GM19099 (cell line): ENCODE data around the gene FRMD1.

Experiments used
- POLR2A ChIP-seq: IDR thresholded peaks from 3 replicates; pipeline ENCODE4 v1.6.1; 2011; ENCODE audit warnings: low read depth; ENCODE audit not compliant: insufficient read length; ENCODE audit errors: extremely low read depth

The FRMD1 gene

DNA sequence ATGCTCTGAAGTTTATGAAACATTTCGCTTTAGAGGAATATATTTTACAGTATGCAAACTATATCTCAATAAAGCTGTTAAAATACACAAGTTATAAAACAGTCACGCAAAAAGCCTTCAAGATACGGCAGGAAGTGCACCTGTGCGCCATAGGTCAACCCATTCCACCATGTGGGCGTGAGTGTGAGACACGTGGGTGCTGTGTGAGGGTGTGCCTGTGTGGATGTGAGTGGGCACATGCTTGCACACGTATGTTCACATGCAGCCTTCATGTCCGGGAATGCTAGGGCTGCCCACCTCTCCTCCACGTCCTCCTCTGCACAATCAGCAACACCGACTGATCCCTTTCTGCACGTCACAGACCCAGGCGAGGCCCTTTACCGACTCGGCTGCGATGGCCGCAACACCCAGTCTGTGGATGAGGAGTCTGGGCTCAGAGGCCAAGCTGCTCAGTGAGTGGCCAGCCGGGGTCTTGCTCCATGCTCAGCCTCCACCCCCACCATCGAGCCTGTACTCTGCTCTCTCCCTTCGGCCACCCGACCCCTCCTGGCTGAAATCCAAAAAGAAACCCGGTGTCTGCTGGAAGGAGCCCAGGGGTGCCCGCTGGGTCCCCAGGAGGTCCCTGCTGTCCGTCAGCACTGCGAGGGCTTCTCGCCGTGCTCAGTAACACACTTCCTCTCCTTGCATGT is 3.0 kb upstream of the FRMD1 start:
- TF ChIP-seq POLR2A, result no peak

DNA sequence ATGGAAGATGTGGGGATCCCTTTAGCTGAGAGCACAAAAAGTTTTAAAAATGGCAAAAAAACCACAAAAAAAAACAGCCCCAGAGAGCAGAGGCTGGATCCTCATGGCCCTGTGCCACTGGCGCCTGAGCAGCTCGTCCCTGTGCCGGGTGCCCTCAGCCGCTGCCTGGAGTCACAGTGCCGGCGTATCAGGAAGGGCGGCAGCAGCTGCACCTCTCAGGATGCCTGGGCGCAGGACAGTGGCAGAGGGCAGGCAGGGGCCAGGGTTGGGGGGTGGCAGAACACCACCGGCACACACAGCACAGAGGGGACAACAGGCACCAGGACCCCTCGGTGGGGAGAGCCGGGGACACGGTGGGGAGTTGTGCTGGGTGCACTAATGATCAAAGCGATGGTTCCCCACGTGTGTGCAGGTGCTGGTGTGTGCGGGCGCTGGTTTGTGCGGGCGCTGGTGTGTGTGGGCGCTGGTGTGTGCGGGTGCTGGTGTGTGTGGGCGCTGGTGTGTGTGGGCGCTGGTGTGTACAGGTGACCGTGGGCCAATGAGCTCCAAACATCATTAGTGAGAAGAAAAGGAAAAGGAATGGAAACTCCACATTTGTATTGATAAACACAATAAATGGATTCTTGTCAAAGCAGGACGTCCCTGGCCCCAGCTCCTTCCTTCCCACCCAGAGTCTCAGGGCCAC is 1.5 kb upstream of the FRMD1 start:
- TF ChIP-seq POLR2A, result no peak

- TF ChIP-seq POLR2A, result no peak
These were observed 653 bp downstream of the FRMD1 start for GRCh38 chr6:168078175-168078942.

DNA sequence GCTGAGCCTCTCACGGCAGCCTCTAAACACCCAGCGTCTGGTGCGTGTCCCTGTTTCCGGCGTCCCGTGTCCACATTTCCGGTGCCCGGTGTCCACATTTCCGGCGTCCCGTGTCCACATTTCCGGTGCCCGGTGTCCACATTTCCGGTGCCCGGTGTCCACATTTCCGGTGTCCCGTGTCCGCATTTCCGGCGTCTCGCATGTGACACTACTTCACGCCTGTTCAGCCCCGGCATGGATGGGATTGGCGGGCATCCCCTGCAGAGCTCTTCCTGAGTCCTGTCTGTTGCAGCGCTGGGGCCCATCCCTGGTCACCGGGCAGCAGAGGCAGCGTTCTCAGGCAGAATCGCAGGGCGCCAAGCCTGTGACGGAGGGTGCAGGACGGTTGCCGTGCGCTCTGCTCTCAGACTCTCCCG is 3.2 kb downstream of the FRMD1 start:
- no peak for TF ChIP-seq POLR2A

DNA sequence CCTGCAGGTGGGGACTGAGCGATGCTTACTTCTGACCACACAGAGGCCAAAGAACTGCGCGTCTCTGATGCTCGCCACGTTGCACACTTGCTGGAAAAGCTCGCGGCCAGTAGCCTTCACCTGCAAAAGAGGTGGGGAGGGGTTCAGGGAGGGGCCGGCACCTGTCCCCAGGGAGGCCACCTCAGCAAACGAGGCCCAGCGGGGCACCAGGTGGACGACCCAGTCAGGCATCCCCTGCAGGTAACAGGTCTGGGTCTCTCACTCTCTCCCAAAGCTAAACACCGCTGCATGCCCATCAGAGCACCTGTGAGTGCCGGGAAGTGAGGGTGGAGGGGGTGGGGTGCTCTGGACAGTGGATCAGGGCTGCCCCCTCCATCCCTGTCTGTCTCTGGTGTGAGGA is 3.8 kb downstream of the FRMD1 start:
- TF ChIP-seq POLR2A, result no peak

DNA sequence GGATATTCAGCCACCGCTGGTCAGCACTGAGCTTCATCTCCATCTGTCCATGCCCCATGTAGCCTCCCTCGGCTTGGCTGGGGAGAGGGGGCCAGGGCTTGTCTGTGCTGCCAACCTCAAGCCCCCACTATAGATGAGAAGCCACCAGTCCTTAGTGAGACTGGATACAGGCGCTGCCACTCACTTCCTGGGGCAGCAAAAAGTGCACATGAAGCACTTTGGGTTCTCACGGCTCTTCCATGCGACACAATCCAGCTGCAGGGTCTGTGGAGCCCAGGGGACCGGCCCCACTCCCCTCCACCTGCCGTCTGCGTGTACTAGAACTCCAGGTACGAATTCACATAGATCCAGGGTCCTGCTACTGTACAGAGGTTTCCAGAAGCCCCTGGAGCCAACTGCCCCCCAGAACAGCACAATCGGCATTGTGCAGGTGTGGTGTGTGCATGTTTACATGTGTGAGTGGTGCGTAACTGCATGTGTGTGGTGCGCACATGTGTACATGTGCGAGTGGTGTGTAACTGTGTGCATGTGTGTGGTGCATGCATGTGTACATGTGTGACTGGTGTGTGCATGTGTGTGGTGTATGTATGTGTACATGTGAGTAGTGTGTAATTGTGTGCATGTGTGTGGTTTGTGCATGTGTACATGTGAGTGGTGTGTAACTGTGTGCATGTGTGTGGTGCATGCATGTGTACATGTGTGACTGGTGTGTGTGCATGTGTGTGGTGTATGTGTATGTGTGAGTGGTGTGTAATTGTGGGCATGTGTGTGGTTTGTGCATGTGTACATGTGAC is 4.9 kb downstream of the FRMD1 start:
- TF ChIP-seq POLR2A, result no peak

DNA sequence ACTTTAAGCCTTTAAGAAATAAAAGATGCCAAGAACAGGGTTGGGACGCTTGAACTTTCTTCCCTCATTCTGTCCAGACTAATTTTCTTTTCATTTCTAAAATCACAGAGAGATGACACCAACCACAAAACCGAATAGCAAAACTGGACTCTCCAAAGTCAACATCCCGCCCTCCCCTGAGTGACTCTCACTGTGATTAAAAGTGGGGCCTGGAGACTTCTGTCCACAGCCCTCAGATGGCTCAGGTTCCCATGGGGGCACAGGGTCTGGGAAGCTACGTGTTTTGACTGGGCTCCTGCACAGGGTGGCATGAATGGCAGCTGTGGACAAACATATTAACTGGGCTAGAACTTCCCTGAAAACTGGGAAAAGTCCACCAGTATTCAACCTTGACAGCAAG is 6.3 kb downstream of the FRMD1 start:
- no peak for TF ChIP-seq POLR2A

DNA sequence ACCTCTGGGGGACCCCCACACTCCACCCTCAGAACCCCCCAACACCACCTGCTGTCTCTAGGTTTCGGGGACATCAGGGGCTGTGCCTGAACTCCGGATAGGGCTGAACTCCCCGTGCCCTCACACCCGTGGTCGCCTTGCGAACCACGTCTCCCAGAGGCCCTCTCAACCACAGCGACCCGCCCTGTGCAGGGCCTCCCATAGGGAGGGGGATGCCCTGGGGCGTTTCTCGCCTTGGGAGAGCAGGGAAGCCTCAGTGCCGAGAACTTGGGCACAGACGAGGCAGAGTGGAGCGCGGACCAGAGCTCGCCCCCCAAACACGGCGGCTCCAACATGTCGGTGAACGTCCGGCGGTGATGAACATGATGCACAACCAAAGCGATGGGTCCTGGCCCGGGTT is 6.8 kb downstream of the FRMD1 start:
- TF ChIP-seq POLR2A, result no peak

DNA sequence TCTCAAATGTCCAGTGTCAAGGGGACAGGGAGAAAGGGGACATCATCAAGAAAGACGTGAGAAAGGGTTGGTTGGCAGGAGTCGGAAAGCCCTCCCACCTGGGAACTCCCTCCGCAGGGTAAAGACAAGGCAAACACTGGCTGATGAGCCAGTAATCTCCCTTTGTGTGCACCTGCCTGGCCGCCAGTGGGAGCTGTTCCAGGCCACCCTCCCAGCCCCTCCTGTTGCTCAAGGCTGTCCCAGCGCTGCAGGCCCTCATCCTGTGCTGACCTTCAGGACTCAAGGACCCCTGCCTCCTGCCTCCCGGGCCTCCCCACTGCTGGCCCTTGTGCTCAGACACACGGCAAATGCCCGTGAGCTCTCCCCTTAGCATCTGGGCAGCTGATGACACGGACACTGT is 7.4 kb downstream of the FRMD1 start:
- TF ChIP-seq POLR2A, result no peak

- no peak for TF ChIP-seq POLR2A
These were observed 8.2 kb downstream of the FRMD1 start for GRCh38 chr6:168070804-168071203.

- TF ChIP-seq POLR2A, result no peak
These were observed 11.8 kb downstream of the FRMD1 start for GRCh38 chr6:168067081-168067759.

GRCh38 chr6:168064226-168064807 is 14.7 kb downstream of the FRMD1 start:
- TF ChIP-seq POLR2A, result no peak

DNA sequence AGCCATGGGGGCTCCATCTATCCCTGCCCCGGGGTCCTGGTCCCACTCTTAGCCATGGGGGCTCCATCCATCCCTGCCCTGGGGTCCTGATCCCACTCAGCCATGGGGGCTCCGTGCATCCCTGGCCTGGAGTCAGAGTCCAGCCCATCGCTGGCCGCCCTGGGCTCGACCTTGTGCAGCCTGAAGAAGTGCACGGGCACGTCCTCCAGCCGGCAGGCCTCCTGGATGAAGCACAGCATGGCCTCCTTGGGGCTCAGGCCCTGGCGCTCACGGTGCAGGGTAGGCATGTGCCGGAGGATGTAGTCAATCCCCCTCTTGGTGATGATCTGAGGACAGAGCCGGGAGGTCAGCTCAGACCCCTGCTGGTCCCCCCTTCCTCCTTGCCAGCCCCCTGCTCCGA is 15.6 kb downstream of the FRMD1 start:
- no peak for TF ChIP-seq POLR2A

- no peak for TF ChIP-seq POLR2A
These were observed 16.4 kb downstream of the FRMD1 start for GRCh38 chr6:168062346-168063289.
